HG03342 (cell line): ENCODE measurements around the gene KLHL29.

Experiments used
- ATAC-seq: cut with Tn5 transposase; IDR thresholded peaks from one replicate; pipeline ENCODE4 v1.9.1; 2021; ENCODE audit warnings: mild to moderate bottlenecking, moderate library complexity; ENCODE audit not compliant: unreplicated experiment

Gene KLHL29

GRCh38 chr2:23544589-23545295 lies 159.8 kb downstream of the KLHL29 start:
- no peak for ATAC-seq

GRCh38 chr2:23545396-23545795 lies 160.4 kb downstream of the KLHL29 start:
- no peak for ATAC-seq

- no peak for ATAC-seq
Measured at GRCh38 chr2:23545811-23546210, 160.8 kb downstream of the KLHL29 start.

GRCh38 chr2:23546913-23547312 lies 161.9 kb downstream of the KLHL29 start:
- no peak for ATAC-seq

GRCh38 chr2:23547725-23548124 lies 162.7 kb downstream of the KLHL29 start:
- no peak for ATAC-seq

- ATAC-seq: no peak
Measured at GRCh38 chr2:23548143-23548769, 163.3 kb downstream of the KLHL29 start.

GRCh38 chr2:23549051-23549450 lies 164.1 kb downstream of the KLHL29 start:
- no peak for ATAC-seq

- ATAC-seq: no peak
Measured at GRCh38 chr2:23549821-23550530, 165.0 kb downstream of the KLHL29 start.

GRCh38 chr2:23550553-23550952 lies 165.6 kb downstream of the KLHL29 start:
- no peak for ATAC-seq

GRCh38 chr2:23551875-23552274 lies 166.9 kb downstream of the KLHL29 start:
- ATAC-seq: no peak

GRCh38 chr2:23553561-23553960 lies 168.6 kb downstream of the KLHL29 start:
- ATAC-seq: no peak

- ATAC-seq: no peak
Measured at GRCh38 chr2:23554054-23554697, 169.2 kb downstream of the KLHL29 start.

- ATAC-seq: no peak
Measured at GRCh38 chr2:23555944-23556343, 171.0 kb downstream of the KLHL29 start.

- ATAC-seq: no peak
Measured at GRCh38 chr2:23556929-23557328, 171.9 kb downstream of the KLHL29 start.

GRCh38 chr2:23557455-23557854 lies 172.5 kb downstream of the KLHL29 start:
- ATAC-seq: no peak

GRCh38 chr2:23559561-23560239 lies 174.7 kb downstream of the KLHL29 start:
- no peak for ATAC-seq

- ATAC-seq: no peak
Measured at GRCh38 chr2:23561088-23561487, 176.1 kb downstream of the KLHL29 start.

- no peak for ATAC-seq
Measured at GRCh38 chr2:23561544-23561943, 176.6 kb downstream of the KLHL29 start.

GRCh38 chr2:23562143-23562542 lies 177.2 kb downstream of the KLHL29 start:
- no peak for ATAC-seq

- ATAC-seq: no peak
Measured at GRCh38 chr2:23563151-23563550, 178.2 kb downstream of the KLHL29 start.
